Small intestine (tissue), 7 donors: Measurements from ENCODE around the gene ZNF684. TPM values are rescaled to one million over a fixed set of nuclear protein-coding genes. Genes with fewer than 3 reads are reported as not detected.
A peak's percentile ranks its signal among the peaks of the same experiment; 100 is the strongest.

Experiments used
- DNase-seq, 2 donors: peaks; one replicate each; pipeline versions ENCODE4 v3.0.0 to v3.0.0-alpha.2; 2013
- FAIRE-seq: peaks from 2 replicates; lab custom pipeline; 2012; peaks lifted over from hg19 to GRCh38; lab: Jason Lieb, UNC
- H3K27ac ChIP-seq, 3 donors: one replicate each; pipeline ENCODE4 v1.5.1; 2013; ENCODE audit warnings: low read length in 2 of 3, mild to moderate bottlenecking in 2 of 3, control low read depth in 1 of 3, inconsistent platforms in 1 of 3, low read depth in 1 of 3, moderate library complexity in 1 of 3
- H3K27me3 ChIP-seq, 3 donors: one replicate each; pipeline ENCODE4 v1.6.1; 2013; ENCODE audit warnings: low read length in 3 of 3, inconsistent platforms in 1 of 3; ENCODE audit not compliant: control insufficient read depth in 3 of 3, insufficient read depth in 3 of 3
- H3K36me3 ChIP-seq, 3 donors: one replicate each; pipeline ENCODE4 v1.6.1; 2013; ENCODE audit warnings: low read length in 3 of 3, inconsistent platforms in 1 of 3, low read depth in 1 of 3, mild to moderate bottlenecking in 1 of 3, moderate library complexity in 1 of 3; ENCODE audit not compliant: control insufficient read depth in 3 of 3, insufficient read depth in 2 of 3
- H3K4me1 ChIP-seq, 3 donors: one replicate each; pipeline ENCODE4 v1.6.1; 2013; ENCODE audit warnings: low read length in 2 of 3, inconsistent platforms in 1 of 3, low read depth in 1 of 3, mild to moderate bottlenecking in 1 of 3, moderate library complexity in 1 of 3; ENCODE audit not compliant: control insufficient read depth in 3 of 3, insufficient read depth in 2 of 3
- H3K4me3 ChIP-seq, 3 donors: one replicate each; pipeline ENCODE4 v1.5.1; 2013; ENCODE audit warnings: low read length in 3 of 3, control low read depth in 1 of 3, inconsistent platforms in 1 of 3, low read depth in 1 of 3, mild to moderate bottlenecking in 1 of 3, moderate library complexity in 1 of 3
- H3K9me3 ChIP-seq, 2 donors: one replicate each; pipeline ENCODE4 v1.6.1; 2013; ENCODE audit warnings: low read depth in 1 of 2, low read length in 1 of 2; ENCODE audit not compliant: control insufficient read depth in 2 of 2, insufficient read depth in 1 of 2
- WGBS, 3 donors: extraction: QIAGEN DNeasy Blood & Tissue Kit; methylation state at CpG; one replicate each; pipeline ENCODE4 v1.1.7; 2013; 5-methylcytosine and 5-hydroxymethylcytosine counted together
- polyA plus RNA-seq, 4 donors: library from polyadenylated mRNA; stranded (reverse) in 3 of 4; unstranded in 1 of 4; fragments of 200-250 nt in 3 of 4; fragments of 120-200 nt in 1 of 4; gene quantifications; one replicate each; pipeline versions ENCODE4 v1.2.1 to v1.2.3, GENCODE V29; 2013
- donor health status: healthy with polysubstance abuse.
- donor health status: control.
- donor health status: control.
- donor health status: Bipolar disorder and iron deficiency.
- donor health status: healthy.

The ZNF684 gene
- polyA plus RNA-seq, 4 donors = 2.2 to 4.4 (median 2.4) TPM

GRCh38 chr1:40583980-40584379 is 52.5 kb downstream of the ZNF684 start:
- Histone ChIP-seq H3K9me3 (no peaks in the 10 kb centered on the region), H3K27ac (no peak overlapping the region), H3K4me1 (no peaks in the 10 kb centered on the region), H3K27me3 (no peaks in the 10 kb centered on the region), H3K4me3 (no peak overlapping the region), H3K36me3 (no peaks in the 10 kb centered on the region)
- WGBS, 3 donors = 48 to 70% (median 56%) methylated on average over 6 of the region's 6 CpGs
- DNase-seq (no peak), FAIRE-seq (no peak)

- H3K27me3 ChIP-seq = peaks cover 0 to 3% (median 0%) of the 10 kb centered on the region in 3 donors
- no peak overlapping the region for H3K27ac ChIP-seq
- no peaks in the 10 kb centered on the region for H3K36me3 ChIP-seq
- H3K4me3 ChIP-seq = no peak overlapping the region
- DNase-seq (no peak), FAIRE-seq (no peak)
- 70 to 77% (median 77%) methylated on average over 2 of the region's 2 CpGs for WGBS, 3 donors
- no peaks in the 10 kb centered on the region for H3K9me3 ChIP-seq
- H3K4me1 ChIP-seq = no peaks in the 10 kb centered on the region
These were observed 57.1 kb downstream of the ZNF684 start for GRCh38 chr1:40588586-40588985.

GRCh38 chr1:40592107-40592803 is 60.8 kb downstream of the ZNF684 start:
- H3K27me3 ChIP-seq = peaks cover 0 to 5% (median 0%) of the 10 kb centered on the region in 3 donors
- no peaks in the 10 kb centered on the region for H3K36me3 ChIP-seq
- H3K9me3 ChIP-seq = no peaks in the 10 kb centered on the region
- H3K4me3 ChIP-seq = no peak overlapping the region
- H3K27ac ChIP-seq = no peak overlapping the region
- FAIRE-seq = no peak
- no peaks in the 10 kb centered on the region for H3K4me1 ChIP-seq
- peak; percentile 11 to 26 for DNase-seq
- 35 to 50% (median 41%) methylated on average over 6 of the region's 6 CpGs for WGBS, 3 donors

GRCh38 chr1:40593449-40594186 is 62.2 kb downstream of the ZNF684 start:
- Histone ChIP-seq H3K36me3 (no peaks in the 10 kb centered on the region), H3K27me3 (peaks cover 0 to 5% (median 0%) of the 10 kb centered on the region in 3 donors), H3K27ac (no peak overlapping the region), H3K4me3 (no peak overlapping the region), H3K4me1 (no peaks in the 10 kb centered on the region), H3K9me3 (no peaks in the 10 kb centered on the region)
- WGBS, 3 donors = 50 to 64% (median 61%) methylated on average over 8 of the region's 8 CpGs
- DNase-seq = no peak
- FAIRE-seq = no peak

GRCh38 chr1:40594187-40594531 is 62.7 kb downstream of the ZNF684 start:
- WGBS, 3 donors = 47 to 57% (median 53%) methylated on average over 3 of the region's 3 CpGs
- Histone ChIP-seq H3K4me1 (no peaks in the 10 kb centered on the region), H3K36me3 (no peaks in the 10 kb centered on the region), H3K9me3 (no peaks in the 10 kb centered on the region), H3K27me3 (peaks cover 0 to 5% (median 0%) of the 10 kb centered on the region in 3 donors), H3K4me3 (no peak overlapping the region), H3K27ac (no peak overlapping the region)
- DNase-seq (no peak), FAIRE-seq (no peak)

- WGBS, 3 donors = 88 to 91% (median 89%) methylated on average over 7 of the region's 7 CpGs
- H3K4me1 ChIP-seq = no peaks in the 10 kb centered on the region
- H3K27ac ChIP-seq = no peak overlapping the region
- H3K9me3 ChIP-seq = no peaks in the 10 kb centered on the region
- peaks cover 0 to 5% (median 0%) of the 10 kb centered on the region in 3 donors for H3K27me3 ChIP-seq
- no peaks in the 10 kb centered on the region for H3K36me3 ChIP-seq
- H3K4me3 ChIP-seq = no peak overlapping the region
- DNase-seq (no peak), FAIRE-seq (no peak)
These were observed 64.2 kb downstream of the ZNF684 start for GRCh38 chr1:40595623-40596022.

Other genes with a start within 250 kb of the ZNF684 start
- 1 to 10 TPM in 3 of 4 donors, not detected in 1; 2.4 to 9.1 (median 4.8) TPM for gene COL9A2, start 214.4 kb upstream of the ZNF684 start, polyA plus RNA-seq
- 10 to 100 TPM; 13.0 to 27.8 (median 25.5) TPM for gene SMAP2, start 157.9 kb upstream of the ZNF684 start, polyA plus RNA-seq
- 1 to 10 TPM in 2 of 4 donors, not detected in 2; 1.2 to 2.6 TPM for gene ZFP69B, start 81.2 kb upstream of the ZNF684 start, polyA plus RNA-seq
- gene ZFP69, start 54.3 kb upstream of the ZNF684 start, polyA plus RNA-seq = 1 to 10 TPM in 3 of 4 donors, under 1 TPM in 1; 0.81 to 3.8 (median 2.0) TPM
- gene EXO5, start 22.9 kb upstream of the ZNF684 start, polyA plus RNA-seq = 10 to 100 TPM in 1 of 4 donors, 1 to 10 TPM in 3; 4.1 to 10.1 (median 6.0) TPM
- 1 to 10 TPM in 2 of 4 donors, under 1 TPM in 1, not detected in 1; under 0.01 to 3.4 (median 1.1) TPM for gene RIMS3, start 134.0 kb downstream of the ZNF684 start, polyA plus RNA-seq
- 10 to 100 TPM; 35.7 to 68.9 (median 42.6) TPM for gene NFYC, start 160.1 kb downstream of the ZNF684 start, polyA plus RNA-seq